HEK293T (cell line): ENCODE data around the gene THAP10.

Source experiments
- BHLHE40 ChIP-seq: fragments of 450-650 bp; IDR thresholded peaks from 2 replicates; pipeline ENCODE4 v1.6.1; 2016; ENCODE audit warnings: mild to moderate bottlenecking, moderate library complexity, borderline replicate concordance
- CTBP1 ChIP-seq: fragments of 450-650 bp; IDR thresholded peaks from 2 replicates; pipeline ENCODE4 v1.6.1; 2016; ENCODE audit warnings: borderline replicate concordance
- ELF4 ChIP-seq: fragments of 450-650 bp; IDR thresholded peaks from 2 replicates; pipeline ENCODE4 v1.6.1; 2017; ENCODE audit warnings: antibody characterized with exemption
- FOXK2 ChIP-seq: fragments of 450-650 bp; IDR thresholded peaks from 2 replicates; pipeline ENCODE4 v1.6.1; 2016; ENCODE audit warnings: mild to moderate bottlenecking
- FOXM1 ChIP-seq: fragments of 450-650 bp; IDR thresholded peaks from 2 replicates; pipeline ENCODE4 v1.6.1; 2017; ENCODE audit warnings: mild to moderate bottlenecking, borderline replicate concordance
- HDGF ChIP-seq: fragments of 450-650 bp; IDR thresholded peaks from 2 replicates; pipeline ENCODE4 v1.6.1; 2017; ENCODE audit warnings: antibody characterized with exemption, borderline replicate concordance
- NFRKB ChIP-seq: fragments of 450-650 bp; IDR thresholded peaks from 2 replicates; pipeline ENCODE4 v1.6.1; 2016; ENCODE audit warnings: mild to moderate bottlenecking, moderate library complexity
- PKNOX1 ChIP-seq: fragments of 450-650 bp; IDR thresholded peaks from 2 replicates; pipeline ENCODE4 v1.6.1; 2016
- SP1 ChIP-seq: fragments of 450-650 bp; IDR thresholded peaks from 2 replicates; pipeline ENCODE4 v1.6.1; 2017
- SUZ12 ChIP-seq: fragments of 450-650 bp; IDR thresholded peaks from 2 replicates; pipeline ENCODE4 v1.6.1; 2016; ENCODE audit warnings: mild to moderate bottlenecking
- ZNF384 ChIP-seq: fragments of 450-650 bp; IDR thresholded peaks from 2 replicates; pipeline ENCODE4 v1.6.1; 2016

DNA sequence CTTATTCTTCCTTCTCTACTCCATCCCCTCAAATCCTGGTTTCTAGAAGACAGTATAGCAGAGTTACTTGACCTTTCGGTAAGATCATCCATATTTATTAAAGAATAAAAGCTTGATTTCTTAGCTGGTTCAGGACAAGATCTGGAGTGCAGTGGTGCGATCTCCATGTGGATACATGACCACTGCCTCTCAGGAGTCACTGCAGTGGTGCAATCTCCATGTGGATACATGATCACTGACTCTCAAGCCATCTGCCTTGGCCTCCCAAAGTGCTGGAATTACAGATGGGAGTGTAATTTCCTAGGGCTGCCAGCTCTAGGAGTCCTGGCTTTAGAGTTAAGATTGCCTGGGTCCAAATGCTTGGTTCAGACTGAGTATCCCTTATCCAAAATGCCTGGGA, 54.8 kb downstream of the THAP10 start:
- no peak for TF ChIP-seq SUZ12
- TF ChIP-seq FOXM1 = no peak
- no peak for TF ChIP-seq PKNOX1
- no peak for TF ChIP-seq ZNF384
- TF ChIP-seq NFRKB = no peak
- no peak for TF ChIP-seq ELF4
- TF ChIP-seq BHLHE40 = no peak
- no peak for TF ChIP-seq FOXK2
- TF ChIP-seq SP1 = no peak
- TF ChIP-seq CTBP1 = no peak
- no peak for TF ChIP-seq HDGF
